Islet of Langerhans (tissue), 1 donor: ENCODE results near the gene CLK4.
"Not testable (repeated sequence)": the region's sequence is repeated elsewhere in the genome, so short reads cannot be mapped to it uniquely, and the experiment has no call there.

Experiments used
- FAIRE-seq: peaks from one replicate; lab custom pipeline; 2011; peaks lifted over from hg19 to GRCh38; lab: Jason Lieb, UNC

Gene CLK4

DNA sequence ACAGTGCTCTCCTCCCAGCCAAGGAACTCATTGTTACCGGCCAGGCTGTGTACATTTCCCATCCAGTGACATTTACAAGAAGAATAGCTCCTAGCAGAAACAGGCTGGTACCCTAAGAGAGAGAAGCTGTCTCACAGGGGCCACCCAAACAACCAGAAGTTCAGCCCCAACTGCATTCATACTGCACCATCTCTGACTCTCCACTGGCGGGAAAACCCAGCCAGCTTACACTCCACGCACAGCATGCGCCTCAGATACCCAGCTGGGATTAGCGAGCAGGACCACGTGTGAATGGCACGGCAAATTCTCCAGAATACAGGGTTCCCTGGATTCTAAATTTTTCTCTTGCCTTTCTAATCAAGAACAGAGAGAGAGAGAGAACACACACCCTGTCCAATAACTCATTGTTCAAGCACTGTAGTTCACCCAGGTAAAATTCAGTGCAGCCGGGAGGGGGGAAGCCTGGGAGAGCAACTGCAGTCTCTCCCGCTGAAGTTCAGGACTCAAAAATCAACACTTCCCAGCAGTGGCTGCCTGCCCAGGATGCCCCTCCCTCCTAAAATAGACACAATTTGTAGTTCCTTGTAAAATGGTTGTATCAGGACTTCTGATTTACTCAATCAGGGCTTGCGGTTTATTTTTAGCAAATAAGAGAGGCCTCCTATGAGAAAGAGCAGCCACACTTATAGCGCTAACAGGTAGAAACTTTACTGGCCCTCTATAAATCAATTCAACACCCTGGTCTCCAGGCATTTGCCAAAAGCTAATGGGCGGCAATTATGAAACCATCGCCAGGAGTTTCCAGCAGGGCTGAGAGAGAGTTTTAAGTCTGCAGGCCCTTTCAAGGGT, 38.9 kb downstream of the CLK4 start:
- FAIRE-seq = no peak

DNA sequence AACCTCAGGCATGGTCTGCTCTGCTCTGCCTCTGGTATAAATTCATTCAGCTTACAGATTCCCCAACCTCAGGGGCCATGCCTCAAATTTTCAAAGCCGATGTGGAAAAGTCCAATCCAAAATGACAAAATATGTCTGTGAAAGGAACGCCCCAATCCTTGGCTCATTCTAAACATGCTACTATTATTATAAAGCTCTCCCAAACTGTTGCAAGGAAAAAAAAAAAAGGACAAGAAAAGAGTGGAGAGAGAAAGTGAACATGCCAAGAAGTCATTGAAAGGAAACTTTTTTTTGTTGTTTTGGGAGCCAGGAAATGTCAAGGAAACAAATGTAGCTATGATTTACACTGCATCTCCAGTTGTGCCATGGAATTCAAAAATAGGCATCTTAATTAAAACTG, 40.5 kb downstream of the CLK4 start:
- FAIRE-seq = no peak

DNA sequence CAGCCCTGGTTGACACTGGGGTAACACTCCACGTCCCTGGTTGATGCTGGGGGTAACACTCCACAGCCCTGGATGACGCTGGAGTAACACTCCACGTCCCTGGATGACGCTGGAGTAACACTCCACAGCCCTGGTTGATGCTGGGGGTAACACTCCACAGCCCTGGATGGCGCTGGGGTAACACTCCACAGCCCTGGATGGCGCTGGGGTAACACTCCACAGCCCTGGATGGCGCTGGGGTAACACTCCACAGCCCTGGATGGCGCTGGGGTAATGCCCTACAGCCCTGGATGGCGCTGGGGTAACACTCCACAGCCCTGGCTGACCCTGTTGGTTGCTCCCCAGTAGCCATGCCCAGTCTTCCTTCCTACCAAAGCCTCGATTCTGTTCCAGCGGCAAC, 41.4 kb downstream of the CLK4 start:
- FAIRE-seq = not testable (repeated sequence)

DNA sequence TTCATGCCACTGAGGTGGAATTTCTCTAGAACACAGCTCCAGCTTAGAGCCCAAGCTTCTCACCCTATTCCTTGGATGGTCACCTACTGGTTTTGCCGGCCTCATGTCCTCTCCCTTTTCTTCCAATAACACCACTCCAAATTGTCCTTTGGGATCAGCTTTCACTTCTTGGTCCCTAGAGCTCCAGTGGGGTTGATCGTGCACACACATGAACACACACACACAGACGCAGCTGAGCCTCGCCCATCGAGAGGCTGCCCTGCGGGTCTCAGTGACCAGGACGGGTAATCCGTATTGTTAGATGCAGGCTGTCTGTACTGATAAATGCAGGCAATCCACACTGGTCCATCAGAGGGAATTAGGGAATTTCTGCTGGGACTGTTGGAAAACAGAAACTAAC, 43.6 kb downstream of the CLK4 start:
- no peak for FAIRE-seq

DNA sequence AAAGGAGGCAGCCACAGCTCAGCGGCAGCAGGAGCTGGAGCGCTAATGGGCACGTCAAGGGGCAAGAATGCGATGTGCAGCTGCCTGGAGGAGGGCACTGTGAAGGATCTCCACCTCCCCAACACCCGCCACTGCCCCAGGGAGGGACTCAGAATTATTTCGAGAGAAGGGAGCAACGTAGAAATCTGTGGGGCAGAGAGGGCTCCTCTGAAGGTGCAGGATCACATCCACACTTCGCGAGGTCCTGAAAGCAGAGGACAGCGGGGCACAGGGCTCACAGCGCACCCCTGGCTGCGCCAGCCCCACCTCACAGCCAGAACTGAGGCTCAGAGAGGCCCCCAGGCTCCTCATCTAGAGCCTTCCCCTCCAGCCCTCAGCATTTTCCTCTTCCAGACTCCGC, 44.6 kb downstream of the CLK4 start:
- FAIRE-seq = no peak

DNA sequence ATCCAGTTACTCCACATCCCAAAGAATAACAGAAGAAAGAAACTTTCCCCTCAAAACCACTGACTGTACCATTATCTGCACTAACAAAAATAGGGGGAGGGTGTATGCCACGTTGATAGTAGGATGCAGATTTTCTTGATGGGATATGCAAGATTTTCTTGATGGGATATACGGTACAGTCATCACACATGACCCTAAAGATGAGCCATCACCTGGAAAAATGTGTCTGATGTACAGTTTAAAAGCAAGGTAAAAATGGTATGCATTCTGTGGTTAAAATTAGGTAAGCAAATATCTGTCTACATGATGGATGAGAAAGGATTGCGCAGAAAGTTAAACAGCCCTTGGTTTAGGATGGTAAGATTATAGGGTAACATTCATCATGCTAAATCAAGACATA, 45.2 kb downstream of the CLK4 start:
- FAIRE-seq = no peak

DNA sequence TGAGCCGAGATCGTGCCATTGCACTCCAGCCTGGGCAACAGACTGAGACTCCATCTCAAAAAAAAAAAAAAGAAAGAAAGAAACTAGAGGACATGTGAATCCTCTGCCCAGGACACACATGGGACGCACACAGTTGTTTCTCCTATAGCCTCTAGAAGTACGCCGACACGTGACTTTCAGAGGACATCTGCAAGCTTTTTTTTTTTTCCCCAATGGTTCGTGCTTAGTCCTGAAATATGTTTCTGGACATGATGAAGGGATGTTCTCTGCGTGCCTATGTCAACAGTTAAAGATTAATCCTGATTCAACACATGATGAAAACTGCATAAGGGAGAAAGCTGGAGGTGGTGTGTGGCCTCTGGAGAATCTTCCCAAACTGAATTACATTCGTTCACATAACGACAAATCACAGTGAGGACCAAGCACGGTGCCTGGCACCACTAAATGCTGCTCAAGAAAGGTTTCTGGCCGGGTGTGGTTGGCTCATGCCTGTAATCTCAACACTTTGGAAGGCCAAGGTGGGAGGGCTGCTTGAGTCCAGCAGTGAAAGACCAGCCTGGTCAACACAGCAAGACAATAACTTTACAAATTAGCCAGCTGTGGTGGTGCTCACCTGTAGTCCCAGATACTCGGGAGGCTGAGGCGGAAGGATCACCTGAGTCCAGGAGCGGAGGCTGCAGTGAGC, 46.4 kb downstream of the CLK4 start:
- FAIRE-seq = no peak

DNA sequence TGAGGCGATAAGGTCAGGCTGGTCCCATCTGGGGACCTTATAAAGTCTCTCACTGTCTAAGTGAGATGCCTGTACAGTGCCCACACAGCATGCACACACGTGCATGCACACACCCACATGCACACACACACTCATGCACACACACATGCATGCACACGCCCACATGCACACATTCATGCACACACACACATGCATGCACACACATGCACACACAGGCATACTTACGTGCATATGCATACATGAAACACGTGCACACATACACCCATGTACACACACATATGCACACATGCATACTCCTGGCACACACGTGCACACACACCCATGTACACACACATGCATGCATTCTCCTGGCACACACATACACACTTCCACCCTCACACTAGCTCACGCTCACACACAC, 48.9 kb downstream of the CLK4 start:
- FAIRE-seq = no peak

DNA sequence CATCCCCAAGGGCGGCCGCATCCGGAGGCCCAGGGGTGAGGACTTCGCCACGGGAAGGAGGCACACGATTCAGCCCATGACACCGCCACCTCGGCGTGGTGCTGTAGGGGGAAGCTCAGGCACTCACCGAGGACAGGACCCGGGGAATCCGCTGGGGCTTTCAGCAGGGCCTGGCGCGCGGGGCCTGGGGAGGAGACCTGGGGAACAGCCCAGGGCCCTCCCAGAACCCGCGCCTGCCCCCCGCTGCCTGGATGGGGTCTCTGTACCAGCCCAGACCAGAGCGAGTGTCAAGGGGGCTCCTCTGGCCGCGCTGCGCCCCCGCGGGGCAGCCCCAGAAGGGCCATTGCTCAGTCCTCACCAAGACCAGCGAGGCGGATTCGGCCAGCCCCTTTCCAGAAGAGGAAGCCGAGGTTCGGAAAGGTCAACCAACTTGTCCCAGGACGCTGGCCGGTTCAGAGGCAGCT, 49.4 kb downstream of the CLK4 start:
- FAIRE-seq = no peak

DNA sequence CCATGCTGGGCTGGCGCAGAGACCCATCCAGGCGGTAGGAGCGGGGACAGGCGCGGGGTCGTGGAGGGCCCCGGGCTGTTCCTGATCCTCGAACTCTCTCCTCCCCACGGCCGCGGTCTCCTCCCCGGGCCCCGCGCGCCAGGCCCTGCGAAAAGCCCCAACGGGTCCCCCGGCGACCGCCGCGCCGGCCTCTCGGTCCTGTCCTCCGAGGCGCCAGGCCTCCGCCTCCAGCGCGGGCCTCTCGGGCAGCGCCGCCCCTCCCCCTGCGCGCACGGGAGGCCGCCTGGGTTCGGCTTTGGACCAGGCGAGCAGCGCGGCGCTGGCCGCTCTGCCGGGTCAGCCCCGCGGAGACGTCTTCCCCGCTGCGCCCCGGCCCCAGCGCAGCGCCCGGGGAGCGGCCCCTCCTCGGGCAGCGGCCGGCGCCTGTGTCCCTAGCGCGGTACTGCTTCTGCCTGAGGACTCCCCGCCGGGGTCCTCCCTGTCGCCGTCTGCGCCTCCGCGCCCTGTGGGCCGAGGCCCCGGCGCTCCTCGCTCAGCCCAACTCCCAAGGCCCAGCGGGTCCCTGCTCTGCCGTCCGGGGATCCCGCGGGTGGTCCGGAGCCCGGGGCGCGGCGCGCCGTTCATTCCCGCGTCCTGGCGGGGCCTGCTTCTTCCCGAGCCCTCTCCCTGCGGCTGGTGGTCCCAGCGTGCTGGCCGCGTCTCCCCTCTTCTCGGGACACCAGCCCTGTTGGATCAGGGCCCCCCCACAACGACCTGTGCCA, 50.1 kb downstream of the CLK4 start:
- no peak for FAIRE-seq

DNA sequence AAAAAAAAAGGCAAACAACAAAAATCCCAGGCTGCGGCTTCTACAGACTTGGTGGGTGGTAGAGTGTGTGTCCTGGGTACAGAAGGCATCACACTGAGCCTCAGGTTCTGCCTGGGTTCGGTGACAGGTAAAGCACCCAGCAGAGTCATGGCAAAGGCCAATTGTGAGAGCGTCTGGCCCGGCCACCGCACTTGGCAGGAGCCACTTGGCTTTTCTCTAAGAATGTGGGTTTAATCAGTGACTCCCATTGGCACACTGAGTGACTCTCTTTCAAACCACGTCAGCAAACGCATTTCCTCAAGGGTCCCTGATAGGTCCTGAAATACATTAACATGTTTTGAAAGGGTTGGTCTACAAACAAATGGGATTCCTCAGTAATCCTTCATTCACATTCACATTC, 53.6 kb downstream of the CLK4 start:
- no peak for FAIRE-seq

DNA sequence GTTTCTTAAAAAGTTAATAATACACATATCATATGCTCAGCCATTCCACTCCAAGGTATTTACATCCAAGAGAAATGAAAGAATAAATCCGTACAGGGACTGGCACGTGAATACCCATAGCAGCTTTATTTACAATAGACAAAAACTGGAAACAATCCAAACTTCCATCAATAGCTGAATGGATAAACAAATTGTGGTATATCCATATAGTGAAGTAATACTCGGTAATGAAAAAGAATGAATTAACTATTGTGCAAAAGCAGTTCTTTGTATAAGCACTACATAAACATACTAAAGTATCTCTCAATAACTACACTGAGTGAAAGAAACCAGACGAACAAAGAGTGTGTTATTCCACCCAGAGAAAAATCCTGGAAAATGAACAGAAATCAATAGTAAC, 54.2 kb downstream of the CLK4 start:
- no peak for FAIRE-seq

DNA sequence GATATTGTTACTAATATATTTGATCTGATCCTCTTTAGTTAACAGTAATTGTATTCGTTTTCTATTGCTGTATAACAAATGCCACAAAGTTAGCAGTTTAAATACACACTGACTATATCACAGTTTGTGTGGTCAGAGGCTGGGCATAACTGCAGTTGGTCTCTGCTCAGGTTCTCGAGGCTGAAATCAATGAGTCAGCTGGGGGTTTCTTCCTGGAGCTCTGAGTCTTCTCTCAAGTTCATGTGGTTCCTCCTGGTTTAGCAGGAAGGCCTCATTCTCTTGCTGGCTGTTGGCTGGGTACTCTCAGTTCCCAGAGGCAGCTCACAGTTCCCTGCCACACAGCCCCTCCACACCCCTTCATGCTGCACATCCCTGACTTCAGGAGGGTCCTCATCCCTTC, 57.4 kb downstream of the CLK4 start:
- FAIRE-seq = no peak

DNA sequence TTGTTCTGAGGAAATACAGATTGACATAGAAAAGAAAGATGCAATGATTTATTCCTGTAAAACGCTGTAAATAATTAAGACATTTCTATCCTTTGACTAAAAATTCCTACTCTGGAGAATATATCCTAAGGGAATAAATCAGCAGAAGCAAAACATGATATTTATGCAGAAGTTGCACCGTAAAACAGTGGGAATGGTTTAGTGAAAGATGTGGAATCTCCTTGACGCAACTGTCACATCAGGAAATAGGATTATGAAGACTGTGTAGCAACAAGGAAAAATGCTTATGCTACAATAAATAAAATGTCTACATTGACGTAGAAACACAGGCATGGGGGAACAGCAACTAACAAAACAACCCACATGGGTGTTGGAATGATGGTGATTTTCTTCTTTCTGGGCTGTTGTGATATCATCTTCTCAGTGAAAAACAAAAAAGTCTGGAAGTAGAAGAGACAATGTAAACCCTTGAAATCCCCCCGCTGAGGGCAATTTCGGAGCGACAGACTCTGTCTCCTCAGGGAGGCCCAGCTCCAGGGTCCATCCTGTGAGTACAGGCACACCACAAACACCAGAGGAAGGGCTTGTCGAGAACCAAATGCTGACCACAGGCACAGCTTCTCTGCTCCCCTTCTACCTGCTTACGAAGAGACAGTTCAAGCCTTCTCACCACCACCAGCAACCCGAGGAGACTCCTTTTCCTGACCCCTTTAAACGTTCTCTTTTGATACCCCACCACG, 61.9 kb downstream of the CLK4 start:
- FAIRE-seq = no peak

DNA sequence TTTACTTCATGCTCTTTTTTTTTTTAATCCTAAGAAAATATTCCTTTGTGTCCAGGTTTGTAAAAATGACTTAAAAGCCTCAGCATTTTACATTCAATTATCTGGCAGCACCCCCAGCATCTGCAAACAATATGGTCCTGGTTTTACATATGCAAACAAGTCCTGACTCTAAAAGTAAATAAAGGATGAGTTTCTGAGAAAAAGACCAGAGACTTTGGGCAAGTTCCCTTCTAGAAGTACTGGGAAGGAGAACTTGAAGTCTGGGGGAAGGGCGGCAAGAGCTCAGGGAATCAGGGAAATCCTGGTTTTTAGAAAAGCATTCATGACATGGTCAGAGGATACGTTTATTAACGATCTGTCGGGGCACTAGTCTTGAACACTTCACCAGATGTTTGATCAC, 62.5 kb downstream of the CLK4 start:
- FAIRE-seq = no peak

DNA sequence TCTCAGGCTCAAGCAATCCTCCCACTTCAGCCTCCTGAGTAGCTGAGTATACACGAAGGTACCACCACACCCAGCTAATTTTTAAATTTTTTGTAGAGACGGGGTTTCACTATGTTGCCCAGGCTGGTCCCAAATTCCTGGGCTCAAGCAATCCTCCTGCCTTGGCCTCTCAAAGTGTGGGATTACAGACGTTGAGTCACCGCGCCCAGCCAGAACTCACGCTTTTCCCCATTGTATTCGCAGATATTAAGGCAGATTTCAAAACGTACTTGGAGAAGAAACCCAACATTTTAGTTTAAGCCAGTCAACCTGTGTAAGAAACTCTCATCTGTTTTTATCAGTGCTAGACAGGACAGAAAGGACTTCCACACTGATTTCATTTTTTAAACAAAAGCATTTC, 63.2 kb downstream of the CLK4 start:
- no peak for FAIRE-seq

DNA sequence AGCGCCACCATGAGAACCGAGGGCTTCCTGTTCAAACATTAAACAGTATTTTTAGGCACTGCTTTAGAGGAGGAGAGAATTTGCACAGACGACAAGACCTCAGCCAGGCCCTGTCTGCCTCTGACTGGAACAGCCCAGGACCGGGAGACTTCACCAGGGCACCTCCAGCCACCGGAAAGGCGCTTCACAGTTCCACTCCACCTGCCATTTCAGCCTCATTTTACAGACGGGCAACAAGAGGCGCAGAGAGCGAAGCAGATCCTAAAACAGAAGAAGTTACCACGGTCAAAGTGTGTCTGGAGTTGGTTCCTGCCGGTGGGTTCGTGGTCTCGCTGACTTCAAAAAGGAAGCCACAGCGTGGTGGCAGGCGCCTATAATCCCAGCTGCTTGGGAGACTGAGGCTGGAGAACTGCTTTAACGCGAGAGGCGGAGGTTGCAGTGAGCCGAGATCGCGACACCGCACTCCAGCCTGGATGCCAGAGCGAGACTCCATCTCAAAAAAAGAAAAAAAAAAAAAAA, 65.0 kb downstream of the CLK4 start:
- no peak for FAIRE-seq

DNA sequence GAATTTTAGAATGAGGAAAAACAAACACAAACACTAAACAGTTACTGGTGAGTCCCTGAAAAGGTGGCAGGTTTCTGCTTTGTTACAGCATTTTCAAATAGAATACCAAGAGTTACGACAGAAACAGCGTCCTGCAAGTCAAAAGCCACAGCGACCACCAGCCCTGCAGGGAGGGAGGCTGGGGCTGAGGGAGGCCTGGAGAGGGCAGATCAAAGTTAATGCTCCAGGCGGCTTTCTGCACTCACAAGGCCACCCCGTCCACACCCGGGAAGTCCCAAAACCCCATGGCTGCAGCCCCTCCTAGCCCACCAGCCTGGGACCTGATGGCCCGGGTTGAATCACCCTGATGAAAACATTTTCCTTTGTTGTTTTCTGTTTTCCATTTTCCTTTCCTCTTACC, 65.9 kb downstream of the CLK4 start:
- no peak for FAIRE-seq

DNA sequence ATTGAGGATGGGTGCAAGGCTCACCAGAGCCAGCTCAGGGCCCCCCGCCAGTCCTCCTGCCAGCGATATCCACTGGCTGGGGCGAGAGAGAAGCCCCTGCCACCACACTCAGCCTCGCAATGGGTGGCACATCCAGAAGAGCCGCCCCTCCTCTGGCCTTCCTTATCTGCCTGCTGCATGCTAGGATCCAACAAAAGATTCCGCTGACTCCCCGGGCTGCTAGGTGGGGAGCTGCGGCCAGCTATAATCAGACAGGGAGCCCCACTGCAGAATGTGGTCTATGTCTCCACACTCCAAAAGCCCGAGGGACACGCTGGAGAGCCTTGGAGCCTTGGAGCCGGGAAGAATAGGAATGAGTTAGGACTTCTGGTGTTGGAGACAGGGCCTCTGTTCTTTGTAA, 69.4 kb downstream of the CLK4 start:
- FAIRE-seq = no peak

DNA sequence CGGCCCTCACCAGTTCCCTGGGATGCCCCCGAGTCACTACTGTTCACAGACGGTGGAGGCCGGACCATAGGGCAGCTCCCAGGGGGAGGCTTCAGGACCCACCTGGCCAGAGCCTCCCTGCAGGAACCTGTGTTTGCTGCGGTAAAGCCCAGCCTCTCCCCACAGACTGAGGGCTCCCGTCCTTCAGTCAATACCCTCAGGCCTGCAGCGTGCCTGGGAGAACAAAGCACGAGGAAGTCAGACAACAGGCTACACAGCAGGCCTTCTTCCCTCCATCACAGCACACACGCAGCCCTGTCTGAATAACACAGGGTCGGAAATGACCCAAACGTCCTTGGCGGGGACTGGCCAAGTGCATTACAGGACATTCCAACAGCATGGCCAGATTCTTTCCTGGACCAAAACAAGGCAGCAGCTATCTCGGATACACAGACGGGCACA, 71.1 kb downstream of the CLK4 start:
- FAIRE-seq = no peak

DNA sequence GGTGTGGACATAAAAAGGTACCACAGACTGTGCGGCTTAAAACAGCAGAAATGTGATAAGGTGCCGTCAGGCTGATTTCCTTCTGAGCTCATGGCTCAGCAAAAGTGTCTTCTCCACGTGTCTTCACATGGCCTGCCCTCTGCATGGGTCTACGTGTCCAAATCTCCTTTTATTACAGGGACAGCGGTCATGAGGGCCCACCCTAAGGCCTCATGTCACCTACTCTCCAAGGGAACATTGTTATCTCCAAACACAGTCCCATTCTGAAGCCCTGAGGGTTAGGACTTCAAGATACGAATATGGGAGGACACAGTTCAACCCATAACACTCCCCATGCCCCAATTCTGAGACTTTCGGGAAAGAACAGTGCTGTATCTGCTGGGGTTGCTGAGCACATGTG, 71.8 kb downstream of the CLK4 start:
- FAIRE-seq = no peak

DNA sequence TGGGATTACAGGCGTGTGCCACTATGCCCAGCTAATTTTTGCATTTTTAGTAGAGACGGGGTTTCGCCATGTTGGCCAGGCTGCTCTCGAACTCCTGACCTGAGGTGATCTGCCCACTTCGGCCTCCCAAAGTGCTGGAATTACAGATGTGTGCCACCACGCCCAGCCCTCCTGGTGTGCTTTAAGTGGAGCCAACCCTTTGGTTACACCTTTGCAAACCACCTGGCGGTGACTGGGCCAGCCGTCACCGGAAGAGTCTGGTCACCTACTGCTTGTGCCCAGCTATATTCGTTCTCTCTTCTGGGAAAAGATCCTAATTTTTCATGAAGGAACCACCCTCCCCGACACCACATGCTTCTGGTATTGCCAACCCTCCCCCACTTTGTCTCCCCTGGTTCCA, 72.5 kb downstream of the CLK4 start:
- no peak for FAIRE-seq
